Nephron (organoid): ENCODE data around the gene DACT1.
A peak's percentile ranks its signal among the peaks of the same experiment; 100 is the strongest.

Experiments
- H3K27ac Mint-ChIP-seq, 3 experiments: 2 replicates each; pipeline ENCODE4 v1.8.0; 2020; ENCODE audit warnings: mixed read lengths in 3 of 3, mild to moderate bottlenecking in 2 of 3, moderate library complexity in 1 of 3
- H3K27me3 Mint-ChIP-seq: 2 replicates; pipeline ENCODE4 v1.8.0; 2021; ENCODE audit warnings: low read depth, mild to moderate bottlenecking, moderate library complexity, mixed read lengths
- H3K36me3 Mint-ChIP-seq: 2 replicates; pipeline ENCODE4 v1.8.0; 2020; ENCODE audit warnings: low read depth, mixed read lengths
- H3K4me1 Mint-ChIP-seq: 2 replicates; pipeline ENCODE4 v1.8.0; 2020; ENCODE audit warnings: mixed read lengths
- H3K4me3 Mint-ChIP-seq, 3 experiments: 2 replicates each; pipeline ENCODE4 v1.8.0; 2020; ENCODE audit warnings: mild to moderate bottlenecking in 3 of 3, mixed read lengths in 3 of 3, moderate library complexity in 2 of 3
- H3K9me3 Mint-ChIP-seq: 2 replicates; pipeline ENCODE4 v1.8.0; 2020; ENCODE audit warnings: mixed read lengths
- TF ChIP-seq, protein P1 (sequence below), 3 experiments: fragments of 200-600 bp; sonication (generic); IDR thresholded peaks; one replicate each; pipeline ENCODE4 v1.5.0; 2021; ENCODE audit warnings: antibody characterized with exemption in 3 of 3; ENCODE audit not compliant: unreplicated experiment in 3 of 3

Gene DACT1

GRCh38 chr14:58633831-58634230 is 3.9 kb upstream of the DACT1 start:
- TF ChIP-seq, protein P1, sequence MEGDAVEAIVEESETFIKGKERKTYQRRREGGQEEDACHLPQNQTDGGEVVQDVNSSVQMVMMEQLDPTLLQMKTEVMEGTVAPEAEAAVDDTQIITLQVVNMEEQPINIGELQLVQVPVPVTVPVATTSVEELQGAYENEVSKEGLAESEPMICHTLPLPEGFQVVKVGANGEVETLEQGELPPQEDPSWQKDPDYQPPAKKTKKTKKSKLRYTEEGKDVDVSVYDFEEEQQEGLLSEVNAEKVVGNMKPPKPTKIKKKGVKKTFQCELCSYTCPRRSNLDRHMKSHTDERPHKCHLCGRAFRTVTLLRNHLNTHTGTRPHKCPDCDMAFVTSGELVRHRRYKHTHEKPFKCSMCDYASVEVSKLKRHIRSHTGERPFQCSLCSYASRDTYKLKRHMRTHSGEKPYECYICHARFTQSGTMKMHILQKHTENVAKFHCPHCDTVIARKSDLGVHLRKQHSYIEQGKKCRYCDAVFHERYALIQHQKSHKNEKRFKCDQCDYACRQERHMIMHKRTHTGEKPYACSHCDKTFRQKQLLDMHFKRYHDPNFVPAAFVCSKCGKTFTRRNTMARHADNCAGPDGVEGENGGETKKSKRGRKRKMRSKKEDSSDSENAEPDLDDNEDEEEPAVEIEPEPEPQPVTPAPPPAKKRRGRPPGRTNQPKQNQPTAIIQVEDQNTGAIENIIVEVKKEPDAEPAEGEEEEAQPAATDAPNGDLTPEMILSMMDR (IDR thresholded peaks at IDR 0.05; ENCODE audit: unreplicated experiment in 3 of 3) = no peak
- Mint-ChIP-seq H3K27ac (no peak overlapping the region), H3K4me1 (peaks cover 51% of the 10 kb centered on the region), H3K4me3 (no peak overlapping the region), H3K9me3 (no peaks in the 10 kb centered on the region), H3K36me3 (no peaks in the 10 kb centered on the region), H3K27me3 (peaks cover 22% of the 10 kb centered on the region)

DNA sequence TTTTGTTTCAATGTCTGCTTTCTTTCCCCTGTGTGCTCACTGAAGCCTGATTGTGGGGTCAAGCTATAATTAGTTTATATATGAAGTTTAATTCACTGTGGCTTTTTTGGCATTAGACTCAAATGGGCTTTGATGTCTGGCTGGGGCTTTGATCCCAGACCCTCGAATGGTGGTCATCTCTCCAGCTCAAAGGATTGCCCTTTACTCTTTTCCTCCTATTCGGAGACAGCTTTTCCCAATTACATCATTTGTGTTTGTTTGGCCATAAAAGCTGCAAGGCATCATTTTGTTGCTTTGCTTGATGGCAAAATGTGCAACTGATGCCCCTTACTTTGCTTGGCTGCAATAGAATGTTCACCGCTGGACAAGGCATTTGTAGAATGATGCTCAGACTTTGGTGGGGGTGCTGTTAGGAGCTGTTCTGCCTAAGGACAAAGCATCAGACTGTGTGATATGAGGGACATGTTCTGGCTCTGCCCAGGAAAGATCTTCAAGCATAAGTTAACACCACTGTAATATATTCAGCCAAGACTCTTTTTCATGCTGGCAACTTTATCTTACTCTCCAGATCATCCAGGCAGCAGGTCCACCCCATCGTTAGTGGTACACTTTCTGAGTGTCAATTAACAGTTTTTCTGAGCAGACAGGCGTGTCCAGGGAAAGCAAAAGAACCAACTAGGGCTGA is 3.2 kb upstream of the DACT1 start:
- Mint-ChIP-seq H3K27ac (peak overlapping the region; percentile 42 to 96 (median 51)), H3K9me3 (no peaks in the 10 kb centered on the region), H3K36me3 (no peaks in the 10 kb centered on the region), H3K4me3 (peak overlapping the region; percentile 3 to 60 (median 55)), H3K4me1 (peaks cover 46% of the 10 kb centered on the region), H3K27me3 (peaks cover 18% of the 10 kb centered on the region)
- TF ChIP-seq, protein P1 (IDR thresholded peaks at IDR 0.05; ENCODE audit: unreplicated experiment in 3 of 3) = no peak

GRCh38 chr14:58635091-58635830 is 2.5 kb upstream of the DACT1 start:
- Mint-ChIP-seq H3K4me1 (peaks cover 46% of the 10 kb centered on the region), H3K27me3 (peaks cover 18% of the 10 kb centered on the region), H3K9me3 (no peaks in the 10 kb centered on the region), H3K36me3 (no peaks in the 10 kb centered on the region), H3K27ac (peak overlapping the region; percentile 96 to 97 (median 97)), H3K4me3 (peak overlapping the region; percentile 59 to 95 (median 90))
- TF ChIP-seq, protein P1 (IDR thresholded peaks at IDR 0.05; ENCODE audit: unreplicated experiment in 3 of 3) = no peak

- TF ChIP-seq, protein P1 (IDR thresholded peaks at IDR 0.05; ENCODE audit: unreplicated experiment in 3 of 3) = no peak
- Mint-ChIP-seq H3K9me3 (no peaks in the 10 kb centered on the region), H3K4me3 (peak overlapping the region; percentile 59 to 95 (median 90)), H3K4me1 (peaks cover 45% of the 10 kb centered on the region), H3K36me3 (peaks cover 8% of the 10 kb centered on the region), H3K27ac (peak overlapping the region; percentile 96 to 97 (median 97)), H3K27me3 (peaks cover 12% of the 10 kb centered on the region)
Observed at GRCh38 chr14:58636129-58636528, 1.6 kb upstream of the DACT1 start.

DNA sequence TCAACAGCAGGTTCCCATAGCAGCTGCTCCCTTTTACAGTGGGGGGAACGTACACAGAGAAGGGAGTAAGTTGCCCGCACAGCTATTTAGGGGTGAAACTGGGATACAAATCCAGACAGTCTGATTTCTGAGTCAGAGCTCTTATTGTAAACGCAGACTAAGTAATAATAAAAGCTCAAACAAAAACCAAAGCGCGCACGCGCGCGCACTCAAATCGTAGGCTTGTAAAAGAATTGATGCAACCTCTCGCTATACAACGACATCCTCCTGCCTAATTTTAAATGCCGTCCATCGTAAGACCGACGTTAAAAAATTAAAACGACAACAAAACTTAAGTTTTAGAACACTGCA is 747 bp upstream of the DACT1 start:
- Mint-ChIP-seq H3K4me3 (peak overlapping the region; percentile 90 to 96 (median 95)), H3K4me1 (peaks cover 37% of the 10 kb centered on the region), H3K36me3 (peaks cover 17% of the 10 kb centered on the region), H3K9me3 (no peaks in the 10 kb centered on the region), H3K27me3 (peaks cover 3% of the 10 kb centered on the region), H3K27ac (peak overlapping the region; percentile 96 to 97 (median 97))
- TF ChIP-seq, protein P1 (IDR thresholded peaks at IDR 0.05; ENCODE audit: unreplicated experiment in 3 of 3) = no peak
